ENCODE measurements around the gene JAKMIP2.

DNA sequence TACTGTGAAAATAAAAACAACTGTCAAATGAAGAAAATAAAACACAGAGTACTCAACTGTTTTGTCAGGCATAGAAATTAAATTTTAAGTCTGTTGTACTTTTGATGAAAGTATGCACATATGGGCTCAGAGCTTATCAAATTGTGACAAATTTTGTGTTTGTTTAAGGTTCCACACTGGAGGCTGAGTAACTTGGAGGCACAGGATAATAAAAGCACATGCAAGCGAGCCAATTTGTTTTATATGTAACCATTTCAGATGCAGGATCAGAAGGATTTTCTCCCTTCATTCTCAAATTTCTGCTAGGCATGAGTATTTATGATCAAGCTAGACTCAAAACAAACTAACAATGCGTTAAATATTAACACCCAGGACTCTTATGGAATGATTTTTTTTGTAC is 87.8 kb downstream of the JAKMIP2 start:
- TF ChIP-seq CREB1 (IDR thresholded peaks at IDR 0.05; ENCODE audit: low read depth) (no peak), TEAD4 (IDR thresholded peaks at IDR 0.05) (no peak), EGR1 (IDR thresholded peaks at IDR 0.05) (no peak), RAD21 (IDR thresholded peaks at IDR 0.05; ENCODE audit: low read depth) (no peak)

Data from Ishikawa (cell line).